ENCODE results near the gene KCNK2.

KCNK2 gene

GRCh38 chr1:215243345-215244054, 161.0 kb downstream of the KCNK2 start:
- Histone ChIP-seq H4K12ac (ENCODE audit: low read depth, low read length) (no peak overlapping the region), H3K27me3 (ENCODE audit: insufficient read depth, low read length) (no peaks in the 10 kb centered on the region), H3K36me3 (ENCODE audit: control insufficient read depth in 1 of 2, insufficient read depth in 2 of 2, low read length in 2 of 2) (no peaks in the 10 kb centered on the region), H2AK5ac (ENCODE audit: low read length) (no peak overlapping the region), H3K4me3 (ENCODE audit: low read depth, low read length) (no peak overlapping the region), H3K79me1 (ENCODE audit: low read length) (no peaks in the 10 kb centered on the region), H3K4me2 (ENCODE audit: low read length) (no peak overlapping the region), H3K23ac (ENCODE audit: low read length) (no peak overlapping the region), H3K18ac (ENCODE audit: low read length) (no peak overlapping the region), H3K4me1 (ENCODE audit: control insufficient read depth in 1 of 2, insufficient read depth in 2 of 2, low read length in 2 of 2) (peaks cover 0 to 5% of the 10 kb centered on the region in 2 experiments), H3K79me2 (ENCODE audit: control insufficient read depth, insufficient read depth, low read length, poor library complexity) (no peaks in the 10 kb centered on the region), H2AFZ (ENCODE audit: insufficient read depth, low read length, poor library complexity) (no peak overlapping the region), H2BK12ac (ENCODE audit: low read length) (no peak overlapping the region), H3K4ac (ENCODE audit: low read depth, low read length) (no peak overlapping the region), H4K91ac (ENCODE audit: low read depth, low read length) (no peak overlapping the region), H3K27ac (ENCODE audit: low read depth, low read length) (no peak overlapping the region), H3K9me3 (ENCODE audit: insufficient read depth, low read depth, low read length) (no peaks in the 10 kb centered on the region), H2BK5ac (ENCODE audit: low read depth, low read length, poor library complexity) (no peak overlapping the region), H3K9ac (ENCODE audit: low read length) (no peak overlapping the region), H4K8ac (ENCODE audit: low read depth, low read length) (no peak overlapping the region), H2BK120ac (ENCODE audit: insufficient read depth, low read length, poor library complexity) (no peak overlapping the region), H3K14ac (ENCODE audit: low read length) (no peak overlapping the region)
- no CpG with 5 or more reads among the region's 4 CpGs for WGBS (ENCODE audit: extremely low coverage, insufficient coverage, insufficient read length)
- no peak for DNase-seq

DNA sequence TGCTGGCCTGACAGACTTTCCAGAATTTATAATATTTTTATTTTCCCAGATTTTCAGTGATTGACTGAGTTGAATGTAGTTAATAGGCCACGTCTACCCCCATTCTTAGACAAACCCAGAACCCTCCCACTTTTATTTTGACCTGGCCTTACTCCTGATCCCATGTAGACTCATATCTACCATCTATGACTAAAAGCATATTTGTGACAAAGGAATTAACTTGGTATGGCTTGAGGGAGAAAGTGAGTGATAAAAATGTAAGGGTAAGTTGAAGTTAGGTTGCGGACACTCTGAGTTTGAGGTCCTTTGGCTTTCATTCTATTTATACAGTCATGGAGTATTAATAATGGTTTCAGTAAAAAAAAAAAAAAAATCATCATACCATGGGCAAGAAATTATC, 168.4 kb downstream of the KCNK2 start:
- H2BK120ac ChIP-seq (ENCODE audit: insufficient read depth, low read length, poor library complexity) = no peak overlapping the region
- no peak overlapping the region for H3K4ac ChIP-seq (ENCODE audit: low read depth, low read length)
- H3K18ac ChIP-seq (ENCODE audit: low read length) = no peak overlapping the region
- H3K14ac ChIP-seq (ENCODE audit: low read length) = no peak overlapping the region
- H4K91ac ChIP-seq (ENCODE audit: low read depth, low read length) = no peak overlapping the region
- H3K27me3 ChIP-seq (ENCODE audit: insufficient read depth, low read length) = no peaks in the 10 kb centered on the region
- H2BK12ac ChIP-seq (ENCODE audit: low read length) = no peak overlapping the region
- H2BK5ac ChIP-seq (ENCODE audit: low read depth, low read length, poor library complexity) = no peak overlapping the region
- no peak overlapping the region for H2AK5ac ChIP-seq (ENCODE audit: low read length)
- peak in 1 of 2 donors; percentile 42 for DNase-seq
- no peaks in the 10 kb centered on the region for H3K9me3 ChIP-seq (ENCODE audit: insufficient read depth, low read depth, low read length)
- H3K79me2 ChIP-seq (ENCODE audit: control insufficient read depth, insufficient read depth, low read length, poor library complexity) = no peaks in the 10 kb centered on the region
- H2AFZ ChIP-seq (ENCODE audit: insufficient read depth, low read length, poor library complexity) = no peak overlapping the region
- H3K27ac ChIP-seq (ENCODE audit: low read depth, low read length) = no peak overlapping the region
- 100% methylated on average over 1 of the region's 2 CpGs for WGBS (ENCODE audit: extremely low coverage, insufficient coverage, insufficient read length)
- H3K23ac ChIP-seq (ENCODE audit: low read length) = no peak overlapping the region
- no peak overlapping the region for H4K8ac ChIP-seq (ENCODE audit: low read depth, low read length)
- H3K79me1 ChIP-seq (ENCODE audit: low read length) = no peaks in the 10 kb centered on the region
- H3K4me3 ChIP-seq (ENCODE audit: low read depth, low read length) = no peak overlapping the region
- H3K36me3 ChIP-seq (ENCODE audit: control insufficient read depth in 1 of 2, insufficient read depth in 2 of 2, low read length in 2 of 2) = no peaks in the 10 kb centered on the region
- H4K12ac ChIP-seq (ENCODE audit: low read depth, low read length) = no peak overlapping the region
- H3K4me2 ChIP-seq (ENCODE audit: low read length) = no peak overlapping the region
- H3K4me1 ChIP-seq (ENCODE audit: control insufficient read depth in 1 of 2, insufficient read depth in 2 of 2, low read length in 2 of 2) = no peaks in the 10 kb centered on the region
- H3K9ac ChIP-seq (ENCODE audit: low read length) = no peak overlapping the region

DNA sequence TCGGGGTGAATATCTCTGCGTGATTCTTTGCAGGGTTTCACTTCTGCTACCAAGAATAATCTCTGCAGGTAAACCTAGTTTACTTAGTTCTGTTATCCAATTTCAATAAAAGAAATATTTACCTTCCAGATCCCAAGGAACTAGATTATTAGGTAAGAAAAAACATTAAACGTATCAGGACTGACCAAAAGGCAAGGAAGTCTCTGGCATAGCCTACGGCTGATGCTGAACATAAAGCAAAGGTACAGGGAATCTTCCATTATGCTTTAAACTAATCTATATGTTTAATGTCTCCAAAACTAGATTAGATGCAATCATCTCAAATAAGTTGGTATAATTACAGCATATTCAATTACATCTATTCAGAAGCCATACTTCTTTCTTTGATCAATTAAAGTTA, 168.9 kb downstream of the KCNK2 start:
- Histone ChIP-seq H3K14ac (ENCODE audit: low read length) (no peak overlapping the region), H3K36me3 (ENCODE audit: control insufficient read depth in 1 of 2, insufficient read depth in 2 of 2, low read length in 2 of 2) (no peaks in the 10 kb centered on the region), H3K27me3 (ENCODE audit: insufficient read depth, low read length) (no peaks in the 10 kb centered on the region), H2AK5ac (ENCODE audit: low read length) (no peak overlapping the region), H3K9me3 (ENCODE audit: insufficient read depth, low read depth, low read length) (no peaks in the 10 kb centered on the region), H3K79me1 (ENCODE audit: low read length) (no peaks in the 10 kb centered on the region), H3K18ac (ENCODE audit: low read length) (no peak overlapping the region), H2AFZ (ENCODE audit: insufficient read depth, low read length, poor library complexity) (no peak overlapping the region), H3K27ac (ENCODE audit: low read depth, low read length) (no peak overlapping the region), H3K4me1 (ENCODE audit: control insufficient read depth in 1 of 2, insufficient read depth in 2 of 2, low read length in 2 of 2) (no peaks in the 10 kb centered on the region), H3K4me3 (ENCODE audit: low read depth, low read length) (no peak overlapping the region), H3K4ac (ENCODE audit: low read depth, low read length) (no peak overlapping the region), H3K9ac (ENCODE audit: low read length) (no peak overlapping the region), H4K12ac (ENCODE audit: low read depth, low read length) (no peak overlapping the region), H3K23ac (ENCODE audit: low read length) (no peak overlapping the region), H2BK120ac (ENCODE audit: insufficient read depth, low read length, poor library complexity) (no peak overlapping the region), H3K79me2 (ENCODE audit: control insufficient read depth, insufficient read depth, low read length, poor library complexity) (no peaks in the 10 kb centered on the region), H4K8ac (ENCODE audit: low read depth, low read length) (no peak overlapping the region), H4K91ac (ENCODE audit: low read depth, low read length) (no peak overlapping the region), H2BK12ac (ENCODE audit: low read length) (no peak overlapping the region), H3K4me2 (ENCODE audit: low read length) (no peak overlapping the region), H2BK5ac (ENCODE audit: low read depth, low read length, poor library complexity) (no peak overlapping the region)
- WGBS (ENCODE audit: extremely low coverage, insufficient coverage, insufficient read length) = no CpG with 5 or more reads among the region's 4 CpGs
- no peak for DNase-seq

- no peak overlapping the region for H3K4me3 ChIP-seq (ENCODE audit: low read depth, low read length)
- no peak overlapping the region for H3K27ac ChIP-seq (ENCODE audit: low read depth, low read length)
- no peak overlapping the region for H2AK5ac ChIP-seq (ENCODE audit: low read length)
Observed at GRCh38 chr1:215252164-215252563, 169.6 kb downstream of the KCNK2 start.

More at GRCh38 chr1:215252164-215252563, 169.6 kb downstream of the KCNK2 start:
- no peak overlapping the region for H3K14ac ChIP-seq (ENCODE audit: low read length)
- H3K36me3 ChIP-seq (ENCODE audit: control insufficient read depth in 1 of 2, insufficient read depth in 2 of 2, low read length in 2 of 2) = no peaks in the 10 kb centered on the region
- no peak for DNase-seq
- no peaks in the 10 kb centered on the region for H3K79me2 ChIP-seq (ENCODE audit: control insufficient read depth, insufficient read depth, low read length, poor library complexity)
- no peaks in the 10 kb centered on the region for H3K9me3 ChIP-seq (ENCODE audit: insufficient read depth, low read depth, low read length)
- WGBS (ENCODE audit: extremely low coverage, insufficient coverage, insufficient read length) = no CpG with 5 or more reads among the region's 1 CpG
- H3K4ac ChIP-seq (ENCODE audit: low read depth, low read length) = no peak overlapping the region
- H3K4me1 ChIP-seq (ENCODE audit: control insufficient read depth in 1 of 2, insufficient read depth in 2 of 2, low read length in 2 of 2) = no peaks in the 10 kb centered on the region
- H3K23ac ChIP-seq (ENCODE audit: low read length) = no peak overlapping the region
- no peak overlapping the region for H4K91ac ChIP-seq (ENCODE audit: low read depth, low read length)
- H3K27me3 ChIP-seq (ENCODE audit: insufficient read depth, low read length) = no peaks in the 10 kb centered on the region
- no peak overlapping the region for H3K18ac ChIP-seq (ENCODE audit: low read length)
- H4K12ac ChIP-seq (ENCODE audit: low read depth, low read length) = no peak overlapping the region
- H3K9ac ChIP-seq (ENCODE audit: low read length) = no peak overlapping the region
- H2AFZ ChIP-seq (ENCODE audit: insufficient read depth, low read length, poor library complexity) = no peak overlapping the region
- no peak overlapping the region for H2BK120ac ChIP-seq (ENCODE audit: insufficient read depth, low read length, poor library complexity)
- no peak overlapping the region for H2BK12ac ChIP-seq (ENCODE audit: low read length)
- no peak overlapping the region for H3K4me2 ChIP-seq (ENCODE audit: low read length)
- no peaks in the 10 kb centered on the region for H3K79me1 ChIP-seq (ENCODE audit: low read length)
- no peak overlapping the region for H2BK5ac ChIP-seq (ENCODE audit: low read depth, low read length, poor library complexity)
- no peak overlapping the region for H4K8ac ChIP-seq (ENCODE audit: low read depth, low read length)

Measured in trophoblast cell (in vitro differentiated cells and primary cell).